ENCODE results near the gene MMP19.
"Not testable (repeated sequence)": the region's sequence is repeated elsewhere in the genome, so short reads cannot be mapped to it uniquely, and the experiment has no call there.

The MMP19 gene

DNA sequence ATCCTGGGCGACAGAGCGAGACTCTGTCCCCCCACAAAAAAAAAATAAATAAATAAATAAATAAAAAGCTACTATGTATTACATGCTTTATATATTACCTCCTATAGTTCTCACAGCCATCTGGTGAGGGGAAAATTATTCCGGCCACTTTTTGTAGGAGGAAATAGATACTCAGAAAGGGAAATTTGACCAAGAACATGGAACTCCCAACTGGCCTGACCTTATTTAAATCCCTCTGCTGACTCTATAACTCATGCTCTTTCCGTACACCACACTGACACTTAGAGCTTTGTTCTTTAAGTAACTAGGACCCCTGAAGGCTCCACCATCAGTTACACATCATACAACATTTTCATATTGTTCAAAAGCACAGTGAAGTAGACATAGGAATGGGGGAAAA lies 2.2 kb upstream of the MMP19 start:
- DNase-seq (ENCODE audit: low read depth in 2 of 2): no peak

DNA sequence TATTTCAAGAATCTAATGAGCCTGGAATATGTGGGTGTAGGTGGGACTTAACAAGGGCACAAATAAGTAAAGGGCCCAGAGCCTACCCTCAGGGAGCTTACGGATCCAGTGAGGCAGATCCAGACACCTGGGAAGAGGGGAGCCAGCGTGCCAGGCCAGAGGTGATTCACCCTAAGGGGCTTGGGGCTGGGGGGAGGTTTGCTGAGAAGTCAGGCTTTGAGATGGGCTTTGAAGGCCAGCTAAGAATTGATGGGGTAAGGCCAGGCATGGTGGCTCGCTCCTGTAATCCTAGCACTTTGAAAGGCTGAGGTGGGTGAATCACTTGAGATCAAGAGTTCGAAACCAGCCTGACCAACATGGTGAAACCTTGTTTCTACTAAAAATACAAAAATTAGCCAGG lies 695 bp upstream of the MMP19 start:
- DNase-seq (ENCODE audit: low read depth in 2 of 2): no peak

DNA sequence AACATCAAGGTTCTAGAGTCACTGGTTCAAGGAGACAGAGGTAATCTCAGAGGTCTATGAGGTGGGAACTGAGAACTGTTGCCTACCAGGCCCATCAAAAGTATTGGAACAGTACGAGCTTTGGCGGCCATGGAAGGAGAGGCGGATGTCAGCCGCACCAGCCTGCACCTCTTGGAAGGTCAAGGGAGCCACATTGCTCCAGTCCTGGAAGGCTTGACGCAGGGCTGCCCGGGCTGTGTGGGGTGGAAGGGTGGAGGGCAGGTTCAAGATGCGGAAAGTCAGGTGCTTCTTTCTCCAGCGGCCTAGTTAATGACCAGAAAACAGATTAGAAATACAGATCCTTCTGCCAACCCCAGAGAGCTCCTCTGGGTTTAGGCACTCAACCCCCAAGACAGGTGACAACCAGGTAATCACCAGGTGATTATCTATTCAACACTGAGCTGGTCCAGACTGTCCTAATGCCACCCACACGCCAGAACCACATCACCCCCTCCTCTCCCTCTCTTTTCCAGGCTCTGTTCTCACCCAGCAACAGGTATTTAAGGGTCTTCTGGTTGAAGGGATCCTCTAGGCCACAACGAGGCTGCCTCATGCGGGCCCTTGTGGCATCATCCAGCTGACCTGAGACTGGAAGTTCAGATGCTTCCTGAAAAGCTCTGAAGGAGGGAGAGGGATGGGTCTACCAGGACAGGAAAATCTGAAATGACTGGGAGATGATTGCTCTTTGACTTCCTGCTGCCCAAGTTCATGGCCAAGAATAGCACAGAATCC lies 2.0 kb downstream of the MMP19 start:
- DNase-seq (ENCODE audit: low read depth in 2 of 2): no peak

DNA sequence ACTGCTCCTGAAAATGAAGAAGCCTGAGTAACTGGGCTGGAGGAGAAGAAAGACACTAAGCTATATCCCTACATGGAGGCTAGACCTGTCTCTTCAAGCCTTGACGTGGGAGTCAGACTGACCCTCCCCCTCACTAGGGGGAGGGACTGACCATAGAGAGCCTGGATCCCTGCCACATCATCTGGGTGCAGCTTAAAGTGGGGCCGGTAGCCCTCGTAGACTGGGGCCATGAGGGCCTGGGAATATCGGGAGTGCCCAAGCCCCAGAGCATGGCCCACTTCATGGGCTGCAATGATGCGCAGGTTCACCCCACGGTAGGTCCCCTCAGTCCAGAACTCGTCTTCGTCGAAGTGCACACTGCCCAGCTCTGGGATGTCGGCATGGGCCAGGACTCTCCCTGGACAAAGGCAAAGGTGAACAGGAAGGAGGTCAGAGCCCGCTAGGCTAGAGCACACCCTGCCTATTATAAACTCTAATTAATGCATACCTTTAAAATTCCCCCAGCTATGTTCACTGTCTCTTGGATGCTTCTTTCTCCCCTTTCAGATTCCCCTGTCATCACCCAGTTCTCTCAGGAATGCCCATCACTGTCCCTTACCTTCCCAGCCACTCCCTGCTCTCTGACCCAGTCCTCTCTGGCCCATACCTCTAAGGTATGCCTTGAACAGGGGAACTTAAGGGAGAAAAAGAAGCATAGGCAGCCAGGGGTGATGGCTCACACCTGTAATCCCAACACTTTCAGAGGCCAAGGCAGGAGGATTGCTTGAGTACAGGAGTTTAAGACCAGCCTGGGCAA lies 3.2 kb downstream of the MMP19 start:
- DNase-seq (ENCODE audit: low read depth in 2 of 2): no peak

DNA sequence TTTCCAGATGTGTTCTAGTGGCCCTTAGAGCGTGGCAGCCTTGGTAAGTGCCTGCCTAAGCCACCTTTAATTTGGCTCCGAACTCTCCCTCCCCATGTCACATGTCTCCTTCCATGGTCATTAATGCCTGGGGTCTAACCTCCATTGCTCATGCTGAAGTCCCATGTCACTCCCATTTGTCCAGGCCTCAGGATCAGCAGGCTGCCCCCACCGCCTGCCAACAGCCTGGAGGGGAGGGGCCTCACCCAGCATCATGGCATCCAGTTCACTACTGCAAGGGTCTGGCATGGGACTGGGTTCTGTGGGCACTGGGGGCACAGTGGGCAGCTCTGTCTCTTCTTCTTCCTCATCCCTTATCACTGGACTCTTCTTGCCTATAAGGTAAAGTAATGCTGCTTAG lies 4.4 kb downstream of the MMP19 start:
- no peak for DNase-seq (ENCODE audit: low read depth in 2 of 2)

DNA sequence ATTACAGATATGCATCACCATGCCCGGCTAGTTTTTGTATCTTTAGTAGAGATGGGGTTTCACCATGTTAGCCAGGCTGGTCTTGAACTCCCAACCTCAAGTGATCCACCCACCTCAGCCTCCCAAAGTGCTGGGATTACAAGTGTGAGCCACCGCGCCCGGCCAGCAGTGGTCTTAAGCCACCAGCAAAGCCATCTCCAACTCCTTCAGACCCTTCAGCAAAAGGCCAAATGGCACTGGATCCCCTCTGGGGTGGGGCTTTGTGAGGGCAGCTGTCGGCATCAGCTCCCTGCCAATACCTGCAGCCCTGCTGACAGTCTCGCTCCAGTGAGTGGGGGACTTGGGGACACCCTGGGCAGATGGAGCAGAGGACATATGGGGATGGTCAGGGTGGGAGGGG lies 8.3 kb downstream of the MMP19 start:
- DNase-seq (ENCODE audit: low read depth in 2 of 2): not testable (repeated sequence)

DNA sequence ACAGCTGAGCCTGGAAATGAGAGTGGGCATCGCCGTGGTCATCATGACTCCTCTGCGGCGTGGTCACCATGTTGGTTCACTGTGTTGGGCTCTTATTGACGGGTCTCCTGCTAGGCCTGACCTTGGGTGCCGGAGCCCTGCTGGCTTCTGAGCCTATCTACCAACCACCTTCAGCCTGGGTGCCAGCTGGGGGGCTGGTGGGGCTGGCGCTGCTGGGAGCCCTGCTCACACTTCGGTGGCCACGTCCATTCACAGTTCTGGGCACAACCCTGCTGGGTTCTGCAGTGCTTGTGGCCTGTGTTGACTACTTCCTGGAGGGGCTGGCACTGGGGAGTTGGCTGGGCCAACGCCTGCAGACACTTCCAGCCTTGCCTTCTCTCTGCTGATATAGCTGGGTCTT lies 9.7 kb downstream of the MMP19 start:
- DNase-seq (ENCODE audit: low read depth in 2 of 2): no peak

DNA sequence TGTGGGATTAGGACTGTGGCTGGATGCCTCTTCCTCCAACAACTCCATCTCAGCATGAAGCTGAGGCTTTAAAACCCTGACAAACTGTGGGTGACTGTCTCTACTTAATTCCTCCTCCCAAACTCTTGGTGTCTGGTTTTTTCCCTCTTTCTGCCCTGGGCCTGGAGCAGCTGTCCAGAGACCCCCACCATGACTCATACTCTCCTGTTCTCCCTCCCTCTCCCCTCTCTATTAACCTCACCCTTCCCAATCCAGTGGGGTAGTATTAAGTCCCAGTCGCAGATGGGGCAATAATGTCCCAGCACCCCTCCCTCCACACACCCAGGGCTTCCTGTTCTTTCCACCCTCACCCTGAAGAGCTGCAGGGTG lies 11.3 kb downstream of the MMP19 start:
- no peak for DNase-seq (ENCODE audit: low read depth in 2 of 2)

DNA sequence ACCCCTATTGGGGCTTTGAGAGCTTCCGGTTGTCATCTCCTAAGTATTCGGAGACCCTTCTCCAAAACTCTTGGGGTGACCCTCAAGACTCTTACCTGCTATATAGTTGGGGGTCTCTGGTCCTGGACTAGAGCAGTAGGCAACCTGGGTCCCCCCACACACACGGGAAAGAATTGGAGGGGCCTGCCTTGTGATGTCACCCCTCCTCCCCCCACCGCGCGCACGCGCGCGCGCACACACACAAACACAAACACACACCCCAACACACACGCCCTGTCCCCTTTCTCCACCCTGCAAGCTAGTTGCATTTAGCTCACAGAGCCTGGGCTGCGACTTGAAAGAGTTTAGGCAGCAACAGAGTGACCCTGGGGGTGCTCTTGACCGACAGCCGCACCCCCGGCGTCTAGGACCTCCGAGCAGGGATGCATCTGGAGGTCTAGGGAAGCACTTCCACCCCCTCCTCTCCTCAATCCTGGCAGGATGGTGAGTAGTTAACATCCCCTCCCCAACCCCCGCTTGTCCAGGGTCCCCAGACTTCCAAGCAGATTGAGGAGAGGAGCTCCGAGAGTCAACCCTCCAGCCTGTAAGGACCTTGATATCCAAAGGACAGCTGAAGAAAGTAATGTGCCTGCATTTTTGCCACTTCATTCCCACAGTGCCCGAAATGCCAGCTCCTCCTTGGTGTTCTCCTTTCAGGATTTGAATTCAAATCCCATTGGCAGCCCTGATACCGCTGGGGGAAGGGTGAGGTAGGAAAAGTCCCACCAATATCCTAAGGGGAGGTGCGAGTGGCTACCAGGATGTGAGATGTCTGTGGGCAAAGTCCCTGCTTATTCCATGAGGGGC lies 11.9 kb downstream of the MMP19 start:
- peak in 1 of 2 donors; percentile 28 for DNase-seq (ENCODE audit: low read depth in 2 of 2)

DNA sequence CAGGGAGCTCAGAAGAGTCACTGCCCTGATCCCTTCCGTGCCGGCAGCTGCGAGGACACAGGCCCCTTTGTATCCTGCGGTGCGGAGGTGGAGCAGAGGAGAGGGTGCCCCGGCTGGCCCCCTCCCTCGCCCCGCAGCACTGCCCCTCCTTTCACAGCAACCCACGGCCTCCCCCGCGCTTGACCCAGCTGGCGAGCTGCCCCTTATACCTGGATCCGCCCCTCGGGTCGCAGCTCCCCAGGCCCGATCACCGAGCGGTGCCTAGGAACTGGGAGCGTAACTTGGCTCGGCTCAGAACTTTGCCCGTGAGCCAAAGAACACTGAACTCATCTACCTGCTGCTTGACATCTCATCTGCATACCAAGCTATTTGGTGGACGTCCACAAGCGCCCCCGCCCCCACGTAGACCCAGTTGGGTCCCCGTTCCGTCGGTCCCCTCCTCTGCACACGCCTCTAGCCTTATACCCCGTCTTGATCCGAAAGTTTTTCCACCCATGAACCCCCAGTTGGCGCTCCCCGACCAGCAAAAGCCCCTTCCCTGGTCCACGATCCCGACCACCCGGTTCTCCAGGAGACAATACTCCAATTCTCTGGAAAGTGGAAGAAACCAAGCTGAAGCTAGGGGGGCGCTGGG lies 12.7 kb downstream of the MMP19 start:
- DNase-seq (ENCODE audit: low read depth in 2 of 2): no peak

DNA sequence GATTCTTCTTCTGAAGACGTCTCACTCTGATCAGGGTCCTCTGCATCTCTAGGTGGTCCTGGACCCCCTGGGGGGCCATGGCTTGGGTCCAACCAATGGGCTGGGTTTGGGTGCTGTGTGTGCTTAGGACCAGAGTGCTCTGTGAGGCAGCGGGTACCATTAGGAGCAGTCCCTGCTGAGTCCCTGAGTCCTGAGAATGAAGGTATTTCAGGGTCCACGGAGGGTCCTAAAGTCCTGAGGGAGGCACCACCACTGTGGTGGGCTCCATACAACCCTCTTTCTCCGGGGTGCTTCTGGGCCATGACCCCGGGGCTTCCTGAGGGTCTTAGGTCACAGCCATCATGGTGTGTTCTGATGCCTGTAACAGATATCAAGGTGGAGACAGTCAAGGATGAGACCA lies 14.4 kb downstream of the MMP19 start:
- no peak for DNase-seq (ENCODE audit: low read depth in 2 of 2)

DNA sequence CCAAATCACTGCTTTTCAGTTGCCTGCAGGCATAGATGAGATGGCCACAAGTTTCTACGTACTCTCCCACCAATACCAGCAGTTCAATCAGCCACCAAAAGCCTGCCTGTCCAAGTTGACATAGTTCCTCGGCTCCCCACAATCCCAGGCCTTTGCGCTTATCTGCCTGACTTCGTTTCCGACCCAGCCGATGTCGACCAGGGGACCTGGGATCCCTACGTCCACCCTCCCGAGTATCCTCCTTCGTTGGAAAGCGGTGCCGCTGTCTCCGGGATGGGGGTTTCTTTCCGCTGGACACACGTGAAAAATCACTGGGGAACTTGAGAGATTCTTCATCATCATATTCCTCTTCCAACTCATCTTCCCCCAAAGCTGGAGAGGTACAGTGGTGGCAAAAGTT lies 14.9 kb downstream of the MMP19 start:
- no peak for DNase-seq (ENCODE audit: low read depth in 2 of 2)

DNA sequence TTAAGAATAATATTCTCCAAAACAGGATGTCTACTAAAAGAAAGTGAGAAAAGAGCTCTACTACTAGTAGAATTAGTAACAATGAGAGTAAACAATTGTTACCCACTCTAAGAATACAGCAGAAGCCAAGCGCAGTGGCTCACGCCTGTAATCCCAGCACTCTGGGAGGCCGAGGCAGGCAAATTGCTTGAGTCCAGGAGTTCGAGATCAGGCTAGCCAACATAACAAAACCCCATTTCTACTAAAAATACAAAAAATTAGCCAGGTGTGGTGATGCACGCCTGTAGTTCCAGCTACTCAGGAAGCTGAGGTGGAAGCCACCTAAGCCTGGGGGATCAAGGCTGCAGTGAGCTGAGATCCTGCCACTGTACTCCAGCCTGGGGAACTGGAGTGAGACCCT lies 18.0 kb downstream of the MMP19 start:
- DNase-seq (ENCODE audit: low read depth in 2 of 2): no peak

DNA sequence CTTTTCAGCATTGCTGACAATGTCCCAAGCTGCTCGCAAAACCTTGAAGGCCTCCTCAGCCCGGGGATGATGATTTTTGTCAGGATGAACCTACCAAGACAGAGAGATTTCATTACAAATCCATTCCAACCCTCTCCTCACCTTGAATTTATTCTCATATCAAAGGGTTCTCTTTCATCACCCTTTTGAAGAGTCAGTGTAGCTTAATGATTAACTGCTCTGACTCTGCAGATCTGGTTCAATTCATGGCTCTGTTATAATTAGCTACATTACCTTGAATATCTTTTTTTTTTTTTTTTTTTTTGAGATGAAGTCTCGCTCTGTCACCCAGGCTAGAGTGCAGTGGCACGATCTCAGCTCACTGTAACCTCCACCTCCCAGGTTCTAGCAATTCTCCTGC lies 19.3 kb downstream of the MMP19 start:
- DNase-seq (ENCODE audit: low read depth in 2 of 2): no peak

DNA sequence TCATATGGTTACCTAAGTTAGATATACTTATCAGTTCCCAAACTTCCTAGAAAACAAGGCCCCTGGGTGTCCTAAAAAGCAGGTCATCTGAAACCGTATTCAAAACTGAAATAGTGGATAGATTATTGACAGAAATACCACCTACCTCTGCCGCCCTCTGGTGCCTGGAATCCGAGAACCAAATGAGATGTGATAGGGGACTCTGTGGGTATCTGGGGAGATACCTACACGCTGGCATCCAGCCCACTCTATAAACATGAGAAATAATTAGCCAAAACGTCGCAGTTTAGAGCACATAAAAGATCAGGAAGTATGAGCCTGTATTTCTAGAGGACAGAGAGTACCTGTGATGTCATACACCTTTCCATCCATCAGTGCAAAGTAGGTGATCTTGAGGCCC lies 20.5 kb downstream of the MMP19 start:
- DNase-seq (ENCODE audit: low read depth in 2 of 2): no peak

DNA sequence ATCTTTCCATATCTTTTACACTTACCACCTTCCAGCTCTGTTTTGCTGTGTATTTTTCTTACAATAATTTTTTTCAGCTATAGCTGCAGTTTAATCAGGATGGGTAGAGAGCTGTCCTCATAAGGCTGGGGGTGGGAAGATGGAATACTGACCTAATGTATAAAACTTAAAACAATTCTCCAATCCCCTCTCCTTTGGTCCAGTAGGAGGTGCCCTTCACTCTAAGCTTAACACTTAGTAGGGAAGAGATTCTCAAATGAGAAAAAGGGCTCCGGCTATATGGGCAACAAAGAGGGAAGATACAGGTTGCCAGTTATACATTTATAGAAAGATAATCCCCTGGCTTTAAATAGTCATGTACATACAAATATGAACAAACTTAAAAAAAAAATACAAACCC lies 22.1 kb downstream of the MMP19 start:
- DNase-seq (ENCODE audit: low read depth in 2 of 2): no peak

DNA sequence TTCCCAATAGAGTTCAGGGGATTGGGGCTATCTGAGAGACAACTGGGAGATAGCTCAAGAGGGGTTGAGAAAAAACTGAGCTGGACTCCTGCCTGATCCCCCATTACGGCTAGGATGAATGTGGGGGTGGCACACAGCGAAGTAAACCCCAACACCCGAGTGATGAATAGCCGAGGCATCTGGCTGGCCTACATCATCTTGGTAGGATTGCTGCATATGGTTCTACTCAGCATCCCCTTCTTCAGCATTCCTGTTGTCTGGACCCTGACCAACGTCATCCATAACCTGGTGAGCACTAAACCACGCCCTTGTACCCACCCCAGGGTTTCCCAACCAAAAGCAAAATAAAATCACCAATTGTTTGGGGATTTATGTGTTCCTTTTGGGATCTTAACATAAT lies 23.9 kb downstream of the MMP19 start:
- no peak for DNase-seq (ENCODE audit: low read depth in 2 of 2)

DNA sequence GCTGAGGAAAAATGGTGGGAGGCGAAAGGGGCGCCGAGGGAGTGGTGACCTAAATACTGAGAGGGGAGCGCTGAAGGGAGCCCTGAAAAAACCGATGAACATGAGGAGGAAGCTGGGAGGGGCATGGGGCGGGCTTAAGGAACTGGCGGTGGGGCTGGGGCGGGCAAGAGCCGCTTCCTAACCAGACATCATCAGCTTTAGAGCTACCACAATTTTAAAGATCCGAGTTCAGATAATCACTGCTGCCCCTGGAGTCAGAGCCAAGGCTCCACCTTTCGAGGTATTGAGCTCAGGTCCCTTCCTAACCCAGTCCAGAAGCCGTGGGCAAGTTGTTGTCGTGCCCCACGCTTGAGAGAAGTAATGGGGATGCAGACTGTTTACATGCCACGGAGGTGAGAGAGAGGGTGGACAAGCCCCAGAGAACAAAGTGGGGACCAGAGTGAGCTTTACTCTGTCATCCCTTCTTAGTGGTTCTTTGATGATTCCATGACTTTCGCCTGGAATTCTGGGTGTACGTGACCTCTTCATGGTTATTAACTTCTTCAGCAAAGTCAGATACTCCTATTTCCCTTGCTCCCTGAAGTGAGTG lies 24.5 kb downstream of the MMP19 start:
- no peak for DNase-seq (ENCODE audit: low read depth in 2 of 2)

DNA sequence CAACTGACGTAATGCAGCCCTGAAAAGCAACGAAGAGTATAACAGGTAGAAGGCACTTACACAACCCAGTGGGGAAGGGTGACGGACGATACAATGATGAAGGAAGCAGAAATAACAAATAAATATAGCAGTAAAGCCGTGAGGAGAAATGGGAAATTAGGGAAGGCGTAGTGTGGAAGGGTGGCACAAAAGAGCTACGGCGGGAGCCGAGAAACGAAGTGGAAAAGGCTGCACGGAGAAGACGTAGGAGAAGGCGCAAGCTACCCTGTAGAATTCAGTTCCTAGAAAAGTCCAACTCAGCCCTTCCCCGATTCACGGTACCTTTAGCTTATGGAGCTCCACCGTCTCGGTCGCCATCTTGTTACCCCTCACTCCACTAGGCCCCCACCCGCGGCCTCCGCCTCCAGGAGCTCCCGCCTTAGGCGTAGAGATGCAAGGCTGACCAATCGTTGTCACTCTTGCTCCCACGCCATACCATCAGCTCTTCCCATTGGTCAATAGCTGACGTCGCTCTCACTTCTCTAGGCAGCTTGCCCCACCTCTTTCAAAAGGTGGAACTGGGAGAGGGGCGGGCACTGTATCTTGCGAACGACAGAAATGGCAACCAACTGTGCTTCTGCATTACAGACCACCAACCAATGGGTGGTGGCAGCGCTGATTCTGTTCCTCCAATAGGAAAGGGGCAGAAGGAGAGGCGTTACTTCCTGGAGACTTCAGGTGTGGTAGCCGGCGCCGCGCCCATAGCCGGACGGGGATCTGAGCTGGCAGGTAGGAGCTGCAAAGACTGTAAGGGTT lies 25.2 kb downstream of the MMP19 start, which contains the start of the genes ORMDL2 and SARNP:
ORMDL2 (plus strand) TSS at position 697 of the 795 bp plus-strand sequence. CDS start 959 bp downstream, outside the sequence.
SARNP (minus strand) TSS at position 380 of the 795 bp plus-strand sequence; CDS start at position 357, 23 bp downstream.
- peak; percentile 83 to 98 for DNase-seq (ENCODE audit: low read depth in 2 of 2)

DNA sequence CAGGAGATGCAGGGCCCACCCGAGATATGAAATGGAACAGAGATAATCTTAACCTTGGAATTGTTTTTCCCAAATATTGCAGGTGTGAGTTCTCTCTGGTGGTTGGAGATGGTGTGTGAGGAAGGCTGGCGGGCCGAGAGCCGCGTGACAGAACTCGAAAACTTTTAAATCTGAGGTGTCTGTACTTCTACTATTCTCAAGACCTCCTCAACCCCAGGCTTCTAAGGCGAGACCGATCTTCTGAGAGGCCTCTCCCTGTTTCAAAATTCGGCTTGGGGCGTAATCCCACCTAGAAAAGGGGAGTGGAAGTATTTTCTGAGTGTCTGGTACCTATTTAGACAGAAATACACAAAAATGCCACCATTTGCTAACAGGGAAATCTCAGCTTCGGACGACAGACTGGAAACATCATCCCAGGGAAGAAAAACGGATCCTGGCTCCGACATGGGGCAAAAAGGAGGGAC lies 25.8 kb downstream of the MMP19 start:
- DNase-seq (ENCODE audit: low read depth in 2 of 2): no peak
